Muscle of back (tissue), 11 donors: Measurements from ENCODE around the gene ZP3. TPM values are rescaled to one million over a fixed set of nuclear protein-coding genes. Genes with fewer than 3 reads are reported as not detected.
"Not testable (repeated sequence)": the region's sequence is repeated elsewhere in the genome, so short reads cannot be mapped to it uniquely, and the experiment has no call there.

ENCODE experiments used
- DNase-seq, 3 donors: peaks; one replicate each; pipeline versions ENCODE4 v3.0.0 to v3.0.0-alpha.2; 2013
- polyA plus RNA-seq, 10 donors: library from polyadenylated mRNA; unstranded; fragments of 120-200 nt; gene quantifications; one replicate each; pipeline ENCODE4 v1.2.1, GENCODE V29; 2013; ENCODE audit not compliant: insufficient read length in 10 of 10

The ZP3 gene
- polyA plus RNA-seq, 10 donors: 0.52 to 8.5 (median 1.6) TPM

GRCh38 chr7:76483081-76483480 lies 58.3 kb downstream of the ZP3 start:
- not testable (repeated sequence) for DNase-seq

- not testable (repeated sequence) for DNase-seq
These were observed 59.7 kb downstream of the ZP3 start for GRCh38 chr7:76484456-76484855.

GRCh38 chr7:76485822-76486610 lies 61.3 kb downstream of the ZP3 start:
- not testable (repeated sequence) for DNase-seq

- not testable (repeated sequence) for DNase-seq
These were observed 61.9 kb downstream of the ZP3 start for GRCh38 chr7:76486618-76487017.

- not testable (repeated sequence) for DNase-seq
These were observed 63.2 kb downstream of the ZP3 start for GRCh38 chr7:76487969-76488368.

Other genes with a start within 250 kb of the ZP3 start
- gene SRRM3, start 223.1 kb upstream of the ZP3 start, polyA plus RNA-seq: under 1 TPM; 0.35 to 0.71 (median 0.48) TPM
- gene HSPB1, start 122.3 kb upstream of the ZP3 start, polyA plus RNA-seq: 1,000 to 10,000 TPM in 9 of 10 donors, 100 to 1,000 TPM in 1; 954 to 1,773 (median 1,274) TPM
- 100 to 1,000 TPM; 146 to 214 (median 169) TPM for gene YWHAG, start 66.0 kb upstream of the ZP3 start, polyA plus RNA-seq
- gene SSC4D, start 15.3 kb upstream of the ZP3 start, polyA plus RNA-seq: 1 to 10 TPM in 5 of 10 donors, under 1 TPM in 5; 0.43 to 1.9 (median 0.95) TPM
- 1 to 10 TPM; 5.3 to 9.3 (median 7.2) TPM for gene DTX2, start 36.8 kb downstream of the ZP3 start, polyA plus RNA-seq
- 1 to 10 TPM in 1 of 10 donors, under 1 TPM in 7, not detected in 2; 0.12 to 6.6 (median 0.39) TPM for gene UPK3B, start 85.6 kb downstream of the ZP3 start, polyA plus RNA-seq
- 1 to 10 TPM in 9 of 10 donors, under 1 TPM in 1; 0.70 to 5.4 (median 1.6) TPM for gene SPDYE16, start 118.3 kb downstream of the ZP3 start, polyA plus RNA-seq
- 10 to 100 TPM in 6 of 10 donors, 1 to 10 TPM in 4; 6.5 to 18.9 (median 10.1) TPM for gene POMZP3, start 202.3 kb downstream of the ZP3 start, polyA plus RNA-seq